Esophagus squamous epithelium (tissue), 4 donors: ENCODE results near the gene GAS7.

Experiments
- POLR2A ChIP-seq, 4 donors: fragments of 450-650 bp; IDR thresholded peaks; one replicate each; pipeline ENCODE4 v1.6.1; 2017; ENCODE audit warnings: antibody characterized with exemption in 4 of 4, mild to moderate bottlenecking in 4 of 4, moderate library complexity in 3 of 4
- TF ChIP-seq, protein P1 (sequence below), 6 experiments: fragments of 450-650 bp in 4 of 6; fragments of 200-600 bp in 2 of 6; sonication (generic) in 2 of 6; IDR thresholded peaks; one replicate each; pipeline ENCODE4 v1.5.1; 2016 to 2019; ENCODE audit warnings: antibody characterized with exemption in 6 of 6, mild to moderate bottlenecking in 4 of 6, moderate library complexity in 4 of 6

DNA sequence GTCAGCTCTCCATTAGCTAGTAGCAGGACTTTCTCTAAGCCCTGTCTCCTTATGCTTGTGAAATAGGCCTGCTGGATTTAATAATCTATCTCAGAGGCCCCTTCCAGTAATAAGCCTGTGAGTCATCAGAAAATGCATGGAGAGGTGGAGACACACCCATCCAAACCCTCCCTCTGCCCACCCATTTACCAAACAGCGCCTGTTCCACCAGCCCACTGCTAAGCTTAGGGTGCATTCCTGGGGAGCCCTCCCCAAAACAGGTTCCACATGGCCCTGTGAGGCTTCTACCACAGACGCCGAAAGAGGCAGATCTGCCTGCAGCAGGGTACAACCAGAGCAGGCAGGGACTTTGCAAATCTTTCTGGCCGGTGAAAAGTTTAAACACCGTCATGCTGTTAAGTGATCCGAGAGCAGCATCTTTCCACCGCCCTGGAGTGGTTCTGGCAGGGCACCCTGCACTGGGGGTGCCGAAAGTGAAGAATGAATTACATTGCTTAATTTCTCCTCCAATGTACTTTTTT lies 99.3 kb downstream of the GAS7 start:
- TF ChIP-seq, protein P1, sequence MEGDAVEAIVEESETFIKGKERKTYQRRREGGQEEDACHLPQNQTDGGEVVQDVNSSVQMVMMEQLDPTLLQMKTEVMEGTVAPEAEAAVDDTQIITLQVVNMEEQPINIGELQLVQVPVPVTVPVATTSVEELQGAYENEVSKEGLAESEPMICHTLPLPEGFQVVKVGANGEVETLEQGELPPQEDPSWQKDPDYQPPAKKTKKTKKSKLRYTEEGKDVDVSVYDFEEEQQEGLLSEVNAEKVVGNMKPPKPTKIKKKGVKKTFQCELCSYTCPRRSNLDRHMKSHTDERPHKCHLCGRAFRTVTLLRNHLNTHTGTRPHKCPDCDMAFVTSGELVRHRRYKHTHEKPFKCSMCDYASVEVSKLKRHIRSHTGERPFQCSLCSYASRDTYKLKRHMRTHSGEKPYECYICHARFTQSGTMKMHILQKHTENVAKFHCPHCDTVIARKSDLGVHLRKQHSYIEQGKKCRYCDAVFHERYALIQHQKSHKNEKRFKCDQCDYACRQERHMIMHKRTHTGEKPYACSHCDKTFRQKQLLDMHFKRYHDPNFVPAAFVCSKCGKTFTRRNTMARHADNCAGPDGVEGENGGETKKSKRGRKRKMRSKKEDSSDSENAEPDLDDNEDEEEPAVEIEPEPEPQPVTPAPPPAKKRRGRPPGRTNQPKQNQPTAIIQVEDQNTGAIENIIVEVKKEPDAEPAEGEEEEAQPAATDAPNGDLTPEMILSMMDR (IDR thresholded peaks at IDR 0.05), result no peak
- no peak for TF ChIP-seq POLR2A (IDR thresholded peaks at IDR 0.05)
